Gastroesophageal sphincter (tissue), 4 donors: Measurements from ENCODE around the gene RNF157. TPM values are rescaled to one million over a fixed set of nuclear protein-coding genes. Genes with fewer than 3 reads are reported as not detected.

Source experiments
- ATAC-seq: fragments of 150-250 bp; one replicate; pipeline ENCODE4 v1.9.1; 2016; ENCODE audit warnings: mild to moderate bottlenecking, moderate library complexity
- H3K27ac ChIP-seq, 4 donors: fragments of 200-600 bp; sonication (generic) in 3 of 4; 1 replicate in 3 of 4; 2 replicates in 1 of 4; pipeline ENCODE4 v1.5.1; 2016 to 2019
- H3K27me3 ChIP-seq: fragments of 200-600 bp; sonication (generic); one replicate; pipeline ENCODE4 v1.5.1; 2019
- H3K36me3 ChIP-seq, 2 donors: fragments of 200-600 bp; sonication (generic); one replicate each; pipeline ENCODE4 v1.5.1; 2019; ENCODE audit warnings: control low read depth in 1 of 2
- H3K4me1 ChIP-seq, 3 donors: fragments of 200-600 bp; sonication (generic); 1 replicate in 2 of 3; 2 replicates in 1 of 3; pipeline ENCODE4 v1.5.1; 2016 to 2019; ENCODE audit warnings: control low read depth in 2 of 3
- H3K4me3 ChIP-seq, 2 donors: fragments of 200-600 bp; sonication (generic); one replicate each; pipeline ENCODE4 v1.5.1; 2019; ENCODE audit warnings: mild to moderate bottlenecking in 1 of 2, moderate library complexity in 1 of 2
- H3K9me3 ChIP-seq, 3 donors: fragments of 200-600 bp; sonication (generic); one replicate each; pipeline ENCODE4 v1.5.1; 2017 to 2019; ENCODE audit warnings: control low read depth in 2 of 3
- EP300 ChIP-seq: sonication (generic); formaldehyde crosslinking; IDR thresholded peaks from one replicate; pipeline ENCODE4 v1.6.1; 2017; ENCODE audit warnings: antibody characterized with exemption, mild to moderate bottlenecking
- POLR2A ChIP-seq, 2 donors: fragments of 450-650 bp; IDR thresholded peaks; one replicate each; pipeline ENCODE4 v1.6.1; 2017; ENCODE audit warnings: antibody characterized with exemption in 2 of 2, mild to moderate bottlenecking in 2 of 2, moderate library complexity in 1 of 2
- POLR2AphosphoS5 ChIP-seq: sonication (generic); formaldehyde crosslinking; IDR thresholded peaks from one replicate; pipeline ENCODE4 v1.6.1; 2017; ENCODE audit warnings: antibody characterized with exemption
- WGBS, 2 donors: methylation state at CpG; one replicate each; pipeline ENCODE4 v1.1.5; 2018; ENCODE audit warnings: low coverage in 1 of 2; 5-methylcytosine and 5-hydroxymethylcytosine counted together
- total RNA-seq, 4 donors: library from RNA; depleted of rRNA; stranded (reverse); fragments of >200 nt; gene quantifications; one replicate each; pipeline ENCODE4 v1.1.0, GENCODE V29; 2016
- TF ChIP-seq, protein P1 (sequence below), 4 experiments: fragments of 200-600 bp in 2 of 4; fragments of 450-650 bp in 2 of 4; sonication (generic) in 1 of 4; IDR thresholded peaks; one replicate each; pipeline ENCODE4 v1.5.1; 2017 to 2019; ENCODE audit warnings: antibody characterized with exemption in 4 of 4, mild to moderate bottlenecking in 2 of 4, moderate library complexity in 2 of 4

Gene RNF157
- total RNA-seq, 4 donors from 2014 or later: 2.5 to 8.1 (median 3.3) TPM

DNA sequence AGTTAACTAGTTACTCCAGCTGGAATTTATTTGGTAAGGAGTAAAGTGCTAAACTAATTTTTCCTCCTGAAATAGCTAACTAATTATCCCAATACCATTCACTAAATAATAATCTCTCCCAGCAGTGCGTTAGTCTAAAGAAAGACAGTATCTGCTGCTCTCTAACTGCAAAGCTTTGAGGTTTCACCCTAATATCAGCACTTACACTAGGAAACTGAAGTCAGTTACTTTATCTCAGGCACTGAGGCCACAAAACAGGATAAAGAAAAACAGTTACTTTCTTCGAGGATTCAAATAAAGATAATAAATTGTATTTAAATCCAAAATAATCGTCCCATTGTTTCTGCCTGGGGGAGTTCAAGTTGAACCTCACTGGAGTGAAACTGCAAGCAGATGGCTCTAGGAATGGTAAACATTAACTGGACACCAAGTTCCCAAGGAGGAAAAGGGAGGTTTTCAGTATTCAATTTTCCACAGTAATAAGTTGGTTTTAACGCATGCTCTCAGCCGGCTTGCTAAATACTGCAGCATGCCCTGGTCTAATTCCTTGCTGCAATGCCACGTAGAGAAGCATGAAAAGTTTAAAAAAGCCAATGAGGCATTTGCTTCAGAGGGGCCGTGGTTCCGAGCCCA, 79.3 kb downstream of the RNF157 start:
- WGBS, 2 donors: 62 to 70% methylated on average over 8 of the region's 8 CpGs
- no peak overlapping the region for H3K27ac ChIP-seq
- ATAC-seq: no peak
- no peaks in the 10 kb centered on the region for H3K27me3 ChIP-seq
- no peaks in the 10 kb centered on the region for H3K4me1 ChIP-seq
- no peak for TF ChIP-seq POLR2A (IDR thresholded peaks at IDR 0.05)
- TF ChIP-seq POLR2AphosphoS5: no peak
- no peak for TF ChIP-seq EP300
- TF ChIP-seq, protein P1, sequence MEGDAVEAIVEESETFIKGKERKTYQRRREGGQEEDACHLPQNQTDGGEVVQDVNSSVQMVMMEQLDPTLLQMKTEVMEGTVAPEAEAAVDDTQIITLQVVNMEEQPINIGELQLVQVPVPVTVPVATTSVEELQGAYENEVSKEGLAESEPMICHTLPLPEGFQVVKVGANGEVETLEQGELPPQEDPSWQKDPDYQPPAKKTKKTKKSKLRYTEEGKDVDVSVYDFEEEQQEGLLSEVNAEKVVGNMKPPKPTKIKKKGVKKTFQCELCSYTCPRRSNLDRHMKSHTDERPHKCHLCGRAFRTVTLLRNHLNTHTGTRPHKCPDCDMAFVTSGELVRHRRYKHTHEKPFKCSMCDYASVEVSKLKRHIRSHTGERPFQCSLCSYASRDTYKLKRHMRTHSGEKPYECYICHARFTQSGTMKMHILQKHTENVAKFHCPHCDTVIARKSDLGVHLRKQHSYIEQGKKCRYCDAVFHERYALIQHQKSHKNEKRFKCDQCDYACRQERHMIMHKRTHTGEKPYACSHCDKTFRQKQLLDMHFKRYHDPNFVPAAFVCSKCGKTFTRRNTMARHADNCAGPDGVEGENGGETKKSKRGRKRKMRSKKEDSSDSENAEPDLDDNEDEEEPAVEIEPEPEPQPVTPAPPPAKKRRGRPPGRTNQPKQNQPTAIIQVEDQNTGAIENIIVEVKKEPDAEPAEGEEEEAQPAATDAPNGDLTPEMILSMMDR (IDR thresholded peaks at IDR 0.05): no peak
- no peaks in the 10 kb centered on the region for H3K36me3 ChIP-seq
- no peak overlapping the region for H3K4me3 ChIP-seq
- no peaks in the 10 kb centered on the region for H3K9me3 ChIP-seq

DNA sequence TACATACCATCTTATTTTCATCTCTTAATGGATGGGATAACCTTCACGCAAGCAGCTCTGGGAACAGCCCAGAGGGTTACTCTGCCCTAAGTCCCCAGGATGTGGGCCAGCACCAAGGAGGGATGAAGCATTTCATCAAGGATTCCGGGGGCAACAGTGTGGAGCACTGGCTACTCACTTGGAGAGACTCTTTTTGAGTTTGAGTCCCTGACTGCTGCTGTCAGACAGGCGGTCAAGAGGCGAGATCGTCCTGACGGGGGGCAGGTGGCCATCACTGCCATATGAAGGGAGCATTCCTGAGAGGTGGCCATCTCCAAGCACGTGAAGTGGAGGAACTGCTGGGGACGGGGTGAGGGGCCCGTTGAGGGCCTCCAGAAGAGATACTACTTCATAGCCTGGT, 81.1 kb downstream of the RNF157 start:
- Histone ChIP-seq H3K27ac (no peak overlapping the region), H3K27me3 (no peaks in the 10 kb centered on the region), H3K9me3 (no peaks in the 10 kb centered on the region), H3K4me3 (no peak overlapping the region), H3K4me1 (no peaks in the 10 kb centered on the region), H3K36me3 (no peaks in the 10 kb centered on the region)
- WGBS, 2 donors: 100% methylated on average over 1 to 5 of the region's 9 CpGs
- no peak for TF ChIP-seq POLR2A (IDR thresholded peaks at IDR 0.05)
- TF ChIP-seq, protein P1 (IDR thresholded peaks at IDR 0.05): no peak
- no peak for ATAC-seq

DNA sequence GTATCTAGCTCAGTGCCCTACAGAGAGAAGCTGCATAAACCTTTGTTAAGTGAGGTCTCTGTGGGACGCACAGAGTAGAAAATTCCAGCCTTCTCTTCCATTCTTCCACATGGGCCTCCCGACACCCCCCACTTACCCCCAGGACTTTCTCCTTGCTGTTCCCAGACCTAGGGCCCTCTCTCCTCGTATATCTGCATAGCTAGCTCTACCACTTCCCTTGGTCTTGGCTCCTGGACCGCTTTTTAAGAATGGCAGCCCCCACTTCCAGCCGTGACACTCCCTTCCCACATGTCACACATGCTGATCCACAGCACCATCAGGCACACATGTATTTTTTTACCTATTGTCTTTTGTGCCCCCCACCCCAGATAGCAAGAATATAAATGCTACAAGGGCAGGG, 82.5 kb downstream of the RNF157 start:
- Histone ChIP-seq H3K36me3 (no peaks in the 10 kb centered on the region), H3K27me3 (no peaks in the 10 kb centered on the region), H3K9me3 (no peaks in the 10 kb centered on the region), H3K4me3 (no peak overlapping the region), H3K27ac (no peak overlapping the region), H3K4me1 (no peaks in the 10 kb centered on the region)
- 80 to 93% methylated on average over 4 to 5 of the region's 5 CpGs for WGBS, 2 donors
- no peak for ATAC-seq
- TF ChIP-seq POLR2AphosphoS5: no peak
- TF ChIP-seq EP300: no peak
- no peak for TF ChIP-seq POLR2A (IDR thresholded peaks at IDR 0.05)
- TF ChIP-seq, protein P1 (IDR thresholded peaks at IDR 0.05): no peak

DNA sequence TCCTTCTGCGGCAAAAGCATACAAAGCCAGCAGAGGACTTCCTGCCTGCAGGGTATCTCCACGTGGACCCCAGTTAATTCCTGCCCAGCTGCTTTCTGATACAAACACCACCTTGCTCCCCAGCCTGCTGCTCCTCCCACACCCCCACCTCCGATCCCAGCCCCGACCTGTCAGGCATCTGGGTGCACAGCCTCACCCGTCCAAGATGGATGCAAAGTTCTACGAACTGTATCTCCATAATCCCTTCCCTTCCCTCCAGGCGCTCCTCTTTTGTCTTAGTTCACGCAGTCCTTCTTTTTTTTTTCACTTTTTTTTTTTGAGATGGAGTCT, 83.7 kb downstream of the RNF157 start:
- TF ChIP-seq POLR2AphosphoS5 (no peak), EP300 (no peak), POLR2A (IDR thresholded peaks at IDR 0.05) (no peak)
- TF ChIP-seq, protein P1 (IDR thresholded peaks at IDR 0.05): no peak
- no peaks in the 10 kb centered on the region for H3K4me1 ChIP-seq
- H3K36me3 ChIP-seq: no peaks in the 10 kb centered on the region
- ATAC-seq: no peak
- no peaks in the 10 kb centered on the region for H3K9me3 ChIP-seq
- no peak overlapping the region for H3K4me3 ChIP-seq
- 79 to 87% methylated on average over 6 of the region's 8 CpGs for WGBS, 2 donors
- no peaks in the 10 kb centered on the region for H3K27me3 ChIP-seq
- no peak overlapping the region for H3K27ac ChIP-seq

DNA sequence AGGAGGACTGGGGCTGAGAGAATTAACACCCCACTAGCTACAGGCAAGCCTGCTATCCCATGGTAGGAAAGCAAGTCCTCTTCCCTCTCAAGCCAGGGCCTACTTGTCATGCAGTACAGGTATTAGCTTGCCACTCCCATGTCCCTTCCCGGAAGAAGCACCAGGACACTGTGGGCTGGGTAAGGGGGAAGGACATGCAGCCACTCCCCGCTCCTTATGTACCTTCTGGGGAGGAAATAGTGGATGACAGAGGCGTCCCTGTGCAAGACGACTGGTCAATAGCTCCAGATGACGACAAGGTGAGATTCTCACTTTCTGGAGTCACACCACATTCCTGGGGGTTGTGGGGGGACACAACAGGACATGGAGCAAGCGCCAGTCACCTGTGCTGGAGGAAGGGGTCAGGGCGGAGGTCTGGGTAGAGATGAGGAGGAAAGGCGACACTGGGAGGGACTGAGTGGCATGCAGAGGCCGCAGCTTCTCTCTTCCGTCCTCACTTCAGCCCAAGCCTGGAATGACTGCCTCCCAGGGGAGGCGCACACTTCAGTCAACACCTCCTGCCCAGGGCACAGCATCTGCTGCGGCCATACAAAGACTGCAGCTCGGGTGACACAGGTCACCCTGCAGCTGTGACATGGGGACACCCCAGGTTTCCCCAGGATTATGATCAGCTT, 84.2 kb downstream of the RNF157 start:
- H3K9me3 ChIP-seq: no peaks in the 10 kb centered on the region
- peaks cover 0 to 2% (median 0%) of the 10 kb centered on the region in 3 donors for H3K4me1 ChIP-seq
- H3K4me3 ChIP-seq: no peak overlapping the region
- WGBS, 2 donors: 83 to 89% methylated on average over 1 to 4 of the region's 13 CpGs
- H3K27me3 ChIP-seq: no peaks in the 10 kb centered on the region
- TF ChIP-seq, protein P1 (IDR thresholded peaks at IDR 0.05): no peak
- TF ChIP-seq EP300 (no peak), POLR2AphosphoS5 (no peak), POLR2A (IDR thresholded peaks at IDR 0.05) (no peak)
- no peak overlapping the region for H3K27ac ChIP-seq
- ATAC-seq: peak; percentile 46
- no peaks in the 10 kb centered on the region for H3K36me3 ChIP-seq
